Right lobe of liver (tissue), 6 donors: Measurements from ENCODE around the gene CCBE1. TPM values are rescaled to one million over a fixed set of nuclear protein-coding genes. Genes with fewer than 3 reads are reported as not detected.

ENCODE experiments used
- ATAC-seq, 4 donors: fragments of 200-7000 bp; cut with Tn5 transposase; one replicate each; pipeline ENCODE4 v1.9.1; 2020; ENCODE audit warnings: mild to moderate bottlenecking in 4 of 4, moderate library complexity in 4 of 4
- DNase-seq, 3 donors: peaks; one replicate each; pipeline ENCODE4 v3.0.0-alpha.2; 2020
- H3K27ac ChIP-seq, 3 donors: fragments of 200-600 bp; one replicate each; pipeline ENCODE4 v1.8.0; 2022
- H3K27me3 ChIP-seq, 2 donors: fragments of 200-600 bp; one replicate each; pipeline ENCODE4 v1.8.0; 2022
- H3K36me3 ChIP-seq, 4 donors: fragments of 200-600 bp; sonication (generic) in 1 of 4; one replicate each; pipeline versions ENCODE4 v1.5.1 to v1.8.0; 2017 to 2022; ENCODE audit warnings: control low read depth in 1 of 4
- H3K4me1 ChIP-seq, 4 donors: fragments of 200-600 bp; sonication (generic) in 1 of 4; one replicate each; pipeline versions ENCODE4 v1.5.1 to v1.8.0; 2017 to 2022; ENCODE audit warnings: control low read depth in 1 of 4
- H3K4me3 ChIP-seq, 3 donors: fragments of 200-600 bp; one replicate each; pipeline ENCODE4 v1.8.0; 2022
- H3K9me3 ChIP-seq, 4 donors: fragments of 200-600 bp; sonication (generic) in 1 of 4; one replicate each; pipeline versions ENCODE4 v1.5.1 to v1.8.0; 2017 to 2022; ENCODE audit warnings: control low read depth in 1 of 4
- CTCF ChIP-seq, 4 donors: fragments of 200-600 bp in 3 of 4; fragments of 450-650 bp in 1 of 4; IDR thresholded peaks; one replicate each; pipeline versions ENCODE4 v1.5.1 to v1.8.0; 2016 to 2022; ENCODE audit warnings: antibody characterized with exemption in 4 of 4, mild to moderate bottlenecking in 2 of 4
- POLR2A ChIP-seq: fragments of 450-650 bp; IDR thresholded peaks from one replicate; pipeline ENCODE4 v1.6.1; 2017; ENCODE audit warnings: antibody characterized with exemption, mild to moderate bottlenecking
- WGBS: methylation state at CpG from one replicate; pipeline ENCODE4 v1.1.6; 2018; ENCODE audit warnings: low coverage, low lambda C conversion rate; ENCODE audit not compliant: insufficient coverage; ENCODE audit errors: missing lambda C conversion rate; 5-methylcytosine and 5-hydroxymethylcytosine counted together
- intact Hi-C, 2 donors: fragments of 100-400 bp; cut with DNase I; formaldehyde crosslinking; loops; one replicate each; pipeline versions ENCODE4 v1.11.2 to v1.14.1; 2022
- total RNA-seq, 6 experiments: library from RNA; depleted of rRNA in 2 of 6; stranded (reverse); fragments of >200 nt in 2 of 6; fragmentation: NEBNext Ultra II Directional in 3 of 6; extraction: Animal tissue kit (Norgen Biotek cat#: 25700) in 3 of 6; gene quantifications; one replicate each; pipeline versions ENCODE4 v1.1.0 to v1.2.4, GENCODE V29; 2016 to 2023
- donor health status: DM: no; HTN: yes; CAD: no.
- donor health status: DM: no; HTN: no; CAD: no.
- donor health status: DM: no; HTN: no; CAD: no.
- donor health status: DM: no; HTN: yes; CAD: no.
- donor health status: DM: no; HTN: yes; CAD: no.

The CCBE1 gene
- total RNA-seq, 6 experiments from 2014 or later = 2.7 to 6.9 (median 4.3) TPM

- no peak overlapping the region for H3K4me3 ChIP-seq
- no peaks in the 10 kb centered on the region for H3K4me1 ChIP-seq
- TF ChIP-seq CTCF (IDR thresholded peaks at IDR 0.05) = no peak
- no peak for TF ChIP-seq POLR2A
- DNase-seq = no peak
- H3K9me3 ChIP-seq = no peaks in the 10 kb centered on the region
- H3K36me3 ChIP-seq = no peaks in the 10 kb centered on the region
- 33% methylated on average over 4 of the region's 4 CpGs for WGBS
- ATAC-seq = no peak
- intact Hi-C loops = no loop called here
- H3K27me3 ChIP-seq = no peaks in the 10 kb centered on the region
- H3K27ac ChIP-seq = no peak overlapping the region
Observed at GRCh38 chr18:59575995-59576394, 121.2 kb downstream of the CCBE1 start.

- no peak for TF ChIP-seq POLR2A
- no peak for TF ChIP-seq CTCF (IDR thresholded peaks at IDR 0.05)
- intact Hi-C loops = no loop called here
Observed at GRCh38 chr18:59573962-59574361, 123.3 kb downstream of the CCBE1 start.

GRCh38 chr18:59571902-59572301, 125.3 kb downstream of the CCBE1 start:
- no peak for ATAC-seq
- TF ChIP-seq CTCF (IDR thresholded peaks at IDR 0.05) (no peak), POLR2A (no peak)
- DNase-seq = no peak
- 25% methylated on average over 2 of the region's 2 CpGs for WGBS
- Histone ChIP-seq H3K27me3 (no peaks in the 10 kb centered on the region), H3K9me3 (no peaks in the 10 kb centered on the region), H3K4me1 (no peaks in the 10 kb centered on the region), H3K36me3 (no peaks in the 10 kb centered on the region), H3K4me3 (no peak overlapping the region), H3K27ac (no peak overlapping the region)
- intact Hi-C loops = no loop called here

More at GRCh38 chr18:59573962-59574361, 123.3 kb downstream of the CCBE1 start:
- Histone ChIP-seq H3K27me3 (no peaks in the 10 kb centered on the region), H3K36me3 (no peaks in the 10 kb centered on the region), H3K4me3 (no peak overlapping the region), H3K4me1 (no peaks in the 10 kb centered on the region), H3K27ac (no peak overlapping the region), H3K9me3 (no peaks in the 10 kb centered on the region)
- DNase-seq (no peak), ATAC-seq (no peak)
- WGBS = 52% methylated on average over 2 of the region's 2 CpGs

GRCh38 chr18:59570796-59571195, 126.4 kb downstream of the CCBE1 start:
- 34% methylated on average over 3 of the region's 6 CpGs for WGBS
- Histone ChIP-seq H3K9me3 (no peaks in the 10 kb centered on the region), H3K27me3 (no peaks in the 10 kb centered on the region), H3K4me3 (no peak overlapping the region), H3K4me1 (no peaks in the 10 kb centered on the region), H3K27ac (no peak overlapping the region), H3K36me3 (no peaks in the 10 kb centered on the region)
- no peak for ATAC-seq
- TF ChIP-seq CTCF (IDR thresholded peaks at IDR 0.05) (no peak), POLR2A (no peak)
- intact Hi-C loops = no loop called here
- no peak for DNase-seq
